HG02763 (cell line): ENCODE measurements around the gene ZNF587.
"Not testable (repeated sequence)": the region's sequence is repeated elsewhere in the genome, so short reads cannot be mapped to it uniquely, and the experiment has no call there.

Experiments
- ATAC-seq: cut with Tn5 transposase; IDR thresholded peaks from one replicate; pipeline ENCODE4 v1.9.1; 2021; ENCODE audit warnings: mild to moderate bottlenecking, moderate library complexity; ENCODE audit not compliant: unreplicated experiment

ZNF587 gene

GRCh38 chr19:57849666-57850473 is at the start of gene ZNF587:
Gene ZNF587 (plus strand): TSS chr19:57849859. CDS start chr19:57850039, 180 bp downstream.
- peak; percentile 94 for ATAC-seq

GRCh38 chr19:57800696-57801095 is 49.0 kb upstream of the ZNF587 start:
- ATAC-seq, result no peak

GRCh38 chr19:57802269-57802668 is 47.4 kb upstream of the ZNF587 start:
- no peak for ATAC-seq

GRCh38 chr19:57803265-57803593 is 46.4 kb upstream of the ZNF587 start:
- no peak for ATAC-seq

- no peak for ATAC-seq
Measured at GRCh38 chr19:57803594-57804325, 45.9 kb upstream of the ZNF587 start.

- ATAC-seq, result no peak
Measured at GRCh38 chr19:57807541-57807940, 42.1 kb upstream of the ZNF587 start.

- not testable (repeated sequence) for ATAC-seq
Measured at GRCh38 chr19:57810410-57811295, 39.0 kb upstream of the ZNF587 start.

- no peak for ATAC-seq
Measured at GRCh38 chr19:57812226-57812625, 37.4 kb upstream of the ZNF587 start.

- not testable (repeated sequence) for ATAC-seq
Measured at GRCh38 chr19:57812975-57813820, 36.5 kb upstream of the ZNF587 start.

GRCh38 chr19:57813919-57814504 is 35.6 kb upstream of the ZNF587 start:
- ATAC-seq, result no peak

GRCh38 chr19:57814505-57815246 is 35.0 kb upstream of the ZNF587 start, which contains the start of gene ZNF552:
Gene ZNF552 (minus strand): TSS chr19:57814913. CDS start chr19:57814743, 170 bp downstream.
- peak; percentile 73 for ATAC-seq

GRCh38 chr19:57815247-57816075 is 34.2 kb upstream of the ZNF587 start:
- ATAC-seq, result no peak

- no peak for ATAC-seq
Measured at GRCh38 chr19:57816652-57817051, 33.0 kb upstream of the ZNF587 start.

GRCh38 chr19:57817976-57818375 is 31.7 kb upstream of the ZNF587 start:
- no peak for ATAC-seq

GRCh38 chr19:57818378-57818777 is 31.3 kb upstream of the ZNF587 start:
- ATAC-seq, result no peak

GRCh38 chr19:57819475-57820148 is 30.0 kb upstream of the ZNF587 start:
- peak; percentile 85 for ATAC-seq

GRCh38 chr19:57820599-57820998 is 29.1 kb upstream of the ZNF587 start:
- no peak for ATAC-seq

- ATAC-seq, result not testable (repeated sequence)
Measured at GRCh38 chr19:57821095-57821494, 28.6 kb upstream of the ZNF587 start.
